GM19395 (cell line): ENCODE results near the gene FAM131B.
"Not testable (repeated sequence)": the region's sequence is repeated elsewhere in the genome, so short reads cannot be mapped to it uniquely, and the experiment has no call there.

Experiments used
- ATAC-seq: cut with Tn5 transposase; IDR thresholded peaks from one replicate; pipeline ENCODE4 v1.9.1; 2021; ENCODE audit warnings: mild to moderate bottlenecking, moderate library complexity; ENCODE audit not compliant: unreplicated experiment

FAM131B gene

DNA sequence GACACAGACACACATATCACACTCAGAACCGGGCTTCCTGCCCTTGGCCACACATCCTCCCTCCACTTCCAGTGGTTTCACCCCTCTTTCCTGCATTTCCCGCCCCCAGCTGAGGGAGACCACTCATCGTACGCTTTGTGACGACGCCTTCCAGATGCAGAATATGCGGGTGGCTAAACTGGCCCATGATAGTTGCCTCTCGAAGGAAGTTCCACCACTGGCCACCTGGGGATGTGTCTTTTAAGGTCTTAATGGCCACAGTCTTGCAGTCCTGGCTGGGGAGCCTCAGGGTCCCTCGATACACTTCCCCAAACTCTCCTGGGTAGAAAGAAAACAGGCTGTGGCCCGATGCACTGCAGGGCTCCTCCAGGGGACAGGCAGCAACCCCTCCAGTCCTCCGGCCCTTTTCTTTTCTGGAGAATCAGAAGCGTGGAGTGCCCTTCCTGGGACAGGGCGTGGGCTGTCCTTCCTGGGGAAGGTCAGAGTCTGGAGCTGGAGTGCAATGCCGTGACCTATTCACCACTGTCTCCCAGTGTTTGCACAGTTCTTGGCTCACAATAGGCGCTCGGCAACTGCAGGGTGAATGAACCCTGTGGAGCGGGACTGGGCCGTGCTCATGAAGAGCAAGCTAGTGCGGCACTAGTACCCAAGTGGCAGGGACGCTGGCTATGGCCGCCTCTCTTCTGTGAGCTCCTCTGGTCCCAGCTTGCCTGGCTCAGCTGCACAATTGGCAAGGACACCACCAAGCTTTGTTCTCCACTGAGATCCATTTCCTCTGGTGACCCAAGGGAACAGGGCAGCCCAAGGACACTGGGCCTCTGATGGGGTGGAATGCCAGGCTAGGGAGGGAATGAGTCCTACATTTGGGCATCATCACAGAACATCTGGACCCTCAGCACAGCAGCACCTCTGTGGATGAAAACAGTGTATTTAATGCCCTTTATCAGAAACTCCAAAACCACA is 33.0 kb upstream of the FAM131B start:
- ATAC-seq: no peak

DNA sequence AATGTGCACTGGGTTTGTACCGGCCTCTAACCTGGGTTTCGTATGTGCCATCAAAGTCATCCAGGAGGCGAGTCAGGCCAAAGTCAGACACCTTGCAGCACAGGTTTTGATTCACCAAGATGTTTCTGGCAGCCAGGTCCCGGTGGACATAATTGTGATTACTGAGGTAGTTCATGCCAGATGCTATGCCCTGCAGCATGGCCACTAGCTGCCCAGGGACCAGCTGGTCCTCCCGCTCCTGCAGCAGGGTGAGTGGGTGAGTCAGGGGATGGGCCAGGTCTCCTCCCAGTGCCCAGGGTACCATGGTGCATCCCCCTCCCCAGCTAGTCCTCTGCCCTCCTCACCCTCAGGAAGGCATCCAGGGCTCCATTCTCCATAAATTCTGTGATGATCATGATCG is 32.3 kb upstream of the FAM131B start:
- ATAC-seq: no peak

DNA sequence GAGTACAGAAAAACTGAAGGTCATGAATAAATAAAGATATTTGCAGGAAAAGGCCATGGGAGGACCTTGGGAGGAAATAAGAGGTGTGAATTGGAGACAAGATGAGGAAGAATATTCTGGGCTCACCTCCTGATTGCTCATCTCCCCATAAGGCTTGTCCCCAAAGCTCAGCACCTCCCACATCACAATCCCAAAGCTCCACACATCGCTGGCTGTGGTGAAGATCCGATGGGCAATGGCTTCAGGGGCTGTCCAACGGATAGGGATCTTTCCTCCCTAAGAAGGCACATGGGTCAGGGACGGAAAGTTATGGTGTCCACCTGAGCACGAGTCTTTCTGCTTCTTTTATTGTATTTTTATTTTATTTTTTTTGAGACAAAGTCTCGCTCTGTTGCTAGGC is 31.6 kb upstream of the FAM131B start:
- no peak for ATAC-seq

DNA sequence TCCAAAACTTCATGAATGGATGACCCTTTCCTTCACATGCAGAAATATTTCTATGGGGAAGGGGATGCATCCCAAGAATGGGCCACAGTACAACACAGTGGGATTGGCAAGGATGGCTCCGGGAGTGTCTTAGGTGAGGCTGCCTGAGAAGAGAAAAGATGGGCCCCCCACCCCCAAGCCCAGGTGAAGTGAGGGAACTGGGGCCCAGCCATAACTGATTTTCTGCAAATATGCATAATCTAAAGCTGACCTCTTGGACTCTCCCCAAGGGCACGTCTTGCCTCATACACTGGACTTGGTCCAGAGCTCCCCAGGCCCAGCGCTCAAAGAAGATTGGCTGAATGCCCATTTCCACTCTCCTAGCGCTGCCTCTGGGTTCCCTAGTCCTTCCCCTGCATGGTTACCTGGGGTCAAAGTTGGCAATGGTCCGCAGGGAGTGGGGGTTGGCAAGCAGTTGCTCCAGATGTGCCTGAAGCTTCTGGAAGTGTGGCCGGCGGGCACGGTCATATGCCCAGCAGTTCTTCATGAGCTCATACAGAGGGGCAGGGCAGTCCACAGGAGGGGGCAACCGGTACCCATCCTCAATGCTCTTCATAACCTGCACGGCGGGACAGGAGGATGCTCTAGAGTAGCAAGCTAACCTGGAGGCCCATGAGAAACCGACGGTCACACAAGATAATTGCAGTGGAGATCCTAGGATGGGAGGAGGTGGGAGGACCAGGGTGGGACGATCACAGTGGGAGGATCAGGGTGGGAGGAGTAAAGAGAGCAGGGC is 30.9 kb upstream of the FAM131B start:
- no peak for ATAC-seq

DNA sequence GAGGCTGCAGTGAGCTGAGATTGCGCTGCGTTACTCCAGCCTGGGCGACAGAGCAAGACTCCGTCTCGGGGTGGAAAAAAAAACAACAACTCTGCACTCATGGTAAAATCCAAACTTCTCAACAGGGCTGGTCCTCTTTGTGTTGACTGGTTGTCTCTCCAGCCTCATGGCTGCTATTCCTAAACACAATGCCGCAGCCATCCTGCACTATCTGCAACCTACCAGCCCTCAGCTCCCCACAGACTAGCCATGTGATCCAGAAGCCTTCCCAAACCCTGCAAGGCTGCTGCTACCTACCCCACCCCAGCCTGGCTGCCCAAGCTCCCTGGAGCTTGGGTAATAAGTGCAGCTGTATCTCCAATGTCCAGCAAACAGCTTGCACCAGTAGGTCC is 30.4 kb upstream of the FAM131B start:
- ATAC-seq: no peak

DNA sequence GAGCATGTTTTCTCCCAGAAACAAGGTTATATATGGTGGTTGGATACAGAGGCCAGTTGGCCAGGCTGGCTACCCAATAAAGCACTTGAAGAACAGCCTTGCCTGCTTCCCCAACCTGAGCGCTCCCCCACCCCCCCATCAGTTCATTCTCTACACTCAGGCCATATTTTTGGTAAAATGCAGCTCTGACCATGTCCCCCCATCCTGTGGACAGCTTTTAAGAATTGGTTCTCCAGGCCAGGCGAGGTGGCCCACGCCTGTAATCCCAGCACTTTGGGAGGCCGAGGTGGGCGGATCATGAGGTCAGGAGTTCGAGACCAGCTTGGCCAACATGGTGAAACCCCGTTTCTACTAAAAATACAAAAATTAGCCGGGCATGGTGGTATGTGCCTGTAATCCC is 29.9 kb upstream of the FAM131B start:
- ATAC-seq: not testable (repeated sequence)

DNA sequence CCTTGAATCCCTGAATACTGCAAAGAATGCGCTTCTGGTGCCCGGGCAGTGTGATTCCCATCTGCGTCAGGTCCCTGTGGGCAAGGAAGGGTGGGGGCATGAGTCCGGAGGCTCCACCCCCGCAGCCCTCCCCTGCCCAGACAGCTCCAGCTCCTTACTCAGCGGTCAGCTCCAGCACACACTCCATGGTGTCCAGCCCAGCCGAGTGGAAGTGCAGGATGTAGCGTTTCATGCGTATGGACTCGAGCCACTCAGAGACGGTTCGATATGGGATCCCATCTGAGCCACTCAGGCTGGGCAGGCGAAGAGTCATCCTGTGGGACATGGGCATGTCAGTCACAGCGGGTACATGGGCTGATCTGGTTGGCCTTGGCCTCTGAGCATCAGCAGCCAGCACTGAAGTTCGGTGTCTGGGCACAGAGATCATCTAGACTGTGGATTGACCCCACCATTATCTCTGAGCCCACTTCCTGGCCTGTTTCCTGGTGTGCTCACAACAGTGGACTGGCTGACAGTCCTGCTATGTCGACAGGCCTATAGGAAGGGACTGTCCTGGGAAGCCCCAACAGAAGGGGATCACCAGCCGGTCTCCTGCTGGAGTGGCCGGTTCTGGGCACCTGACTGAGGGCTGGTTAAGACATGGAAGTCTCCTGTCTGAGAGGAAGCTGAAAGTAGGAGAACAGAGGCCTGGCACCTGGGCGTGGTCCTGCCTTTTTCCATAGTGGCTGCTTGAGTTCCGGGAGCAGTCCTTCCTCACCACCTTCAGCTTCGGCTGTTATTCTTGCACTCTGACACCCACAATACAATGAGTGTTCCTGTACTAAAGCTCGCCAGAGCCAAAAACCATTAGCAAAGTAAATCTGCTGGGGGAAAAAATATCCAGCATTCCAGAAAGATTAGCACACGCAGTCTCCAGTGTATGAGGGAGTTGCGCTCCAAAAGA is 29.2 kb upstream of the FAM131B start:
- no peak for ATAC-seq

DNA sequence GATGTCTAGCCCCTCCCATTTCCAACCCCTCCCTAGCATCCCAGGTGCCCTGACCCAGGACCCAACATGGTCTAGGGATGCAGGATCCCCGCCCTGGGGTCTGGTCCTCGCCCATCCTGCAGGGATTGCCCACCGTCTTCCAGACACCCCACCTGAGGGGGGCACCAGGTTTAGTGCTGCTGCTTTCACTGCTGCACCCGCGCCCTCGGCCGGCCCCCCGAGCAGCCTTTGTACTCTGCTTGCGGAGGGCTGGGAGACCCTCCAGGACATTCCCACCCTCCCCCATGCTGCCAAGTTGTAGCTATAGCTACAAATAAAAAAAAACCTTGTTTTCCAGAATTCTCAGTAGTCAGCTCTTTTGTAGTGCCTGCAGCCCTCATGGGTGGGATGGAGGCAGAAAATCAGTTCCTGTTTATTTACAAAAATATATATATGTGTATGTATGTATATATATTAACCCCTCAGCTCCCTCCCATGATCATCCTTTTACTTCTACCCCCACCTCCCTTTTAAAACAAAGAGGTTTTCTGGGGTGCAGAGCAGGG is 28.3 kb upstream of the FAM131B start:
- no peak for ATAC-seq

DNA sequence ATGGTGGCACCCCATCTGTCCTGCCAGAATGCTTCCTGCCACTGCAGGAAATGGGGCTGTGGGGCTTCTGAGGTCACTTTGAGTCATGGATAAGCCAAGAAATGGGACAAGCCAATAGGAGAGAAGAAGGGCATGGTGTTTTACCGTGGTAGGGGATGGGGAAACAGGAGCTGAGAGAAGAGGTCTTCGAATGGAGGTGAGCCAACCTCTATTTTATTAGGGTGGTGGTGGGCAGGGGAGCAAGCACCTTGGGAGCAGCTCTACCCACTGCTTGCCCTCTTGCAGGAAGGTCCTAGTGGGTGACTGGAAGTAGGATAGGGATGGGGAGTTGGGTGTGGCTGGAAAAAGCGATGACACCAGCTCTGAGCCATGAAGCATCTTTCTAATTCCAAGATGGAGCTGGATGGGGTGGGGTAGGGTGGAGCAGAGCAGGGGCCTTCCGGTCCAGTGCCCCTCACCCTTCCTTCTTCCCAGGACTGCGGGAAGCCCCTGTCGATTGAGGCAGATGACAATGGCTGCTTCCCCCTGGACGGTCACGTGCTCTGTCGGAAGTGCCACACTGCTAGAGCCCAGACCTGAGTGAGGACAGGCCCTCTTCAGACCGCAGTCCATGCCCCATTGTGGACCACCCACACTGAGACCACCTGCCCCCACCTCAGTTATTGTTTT is 27.7 kb upstream of the FAM131B start:
- no peak for ATAC-seq

DNA sequence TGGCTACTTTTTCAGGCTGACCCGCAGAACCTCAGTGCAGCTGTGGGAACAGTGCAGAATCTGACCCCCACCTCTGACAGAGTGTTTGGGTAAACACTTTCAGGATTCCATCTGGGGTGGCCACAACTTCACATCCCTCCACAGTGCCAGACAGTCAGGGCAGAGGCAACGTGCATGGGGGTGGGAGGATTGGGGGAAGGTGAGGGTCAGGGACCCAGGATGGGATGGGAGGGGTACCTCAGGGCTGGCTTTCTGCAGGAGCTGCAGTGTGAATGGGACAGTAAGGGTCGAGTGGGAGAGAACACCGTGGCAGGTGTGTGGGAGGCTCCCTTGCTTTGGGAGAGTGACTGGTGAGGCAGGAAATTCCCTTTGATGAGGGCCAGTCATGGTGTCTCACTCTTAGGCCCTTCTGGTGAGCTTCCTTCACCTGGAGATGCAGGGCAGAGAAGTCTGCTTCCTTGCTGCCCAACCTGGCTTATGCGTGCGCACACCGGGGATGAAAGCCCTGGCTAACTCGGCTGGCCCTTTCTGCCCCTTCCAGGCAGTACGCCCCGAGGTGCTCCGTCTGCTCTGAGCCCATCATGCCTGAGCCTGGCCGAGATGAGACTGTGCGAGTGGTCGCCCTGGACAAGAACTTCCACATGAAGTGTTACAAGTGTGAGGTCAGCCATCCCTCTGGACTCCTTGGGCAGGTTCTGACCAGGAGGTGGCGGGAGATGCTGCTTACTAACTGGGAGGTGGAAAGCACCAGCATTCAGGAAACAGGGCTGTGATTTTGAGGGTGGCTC is 27.0 kb upstream of the FAM131B start:
- ATAC-seq: no peak

DNA sequence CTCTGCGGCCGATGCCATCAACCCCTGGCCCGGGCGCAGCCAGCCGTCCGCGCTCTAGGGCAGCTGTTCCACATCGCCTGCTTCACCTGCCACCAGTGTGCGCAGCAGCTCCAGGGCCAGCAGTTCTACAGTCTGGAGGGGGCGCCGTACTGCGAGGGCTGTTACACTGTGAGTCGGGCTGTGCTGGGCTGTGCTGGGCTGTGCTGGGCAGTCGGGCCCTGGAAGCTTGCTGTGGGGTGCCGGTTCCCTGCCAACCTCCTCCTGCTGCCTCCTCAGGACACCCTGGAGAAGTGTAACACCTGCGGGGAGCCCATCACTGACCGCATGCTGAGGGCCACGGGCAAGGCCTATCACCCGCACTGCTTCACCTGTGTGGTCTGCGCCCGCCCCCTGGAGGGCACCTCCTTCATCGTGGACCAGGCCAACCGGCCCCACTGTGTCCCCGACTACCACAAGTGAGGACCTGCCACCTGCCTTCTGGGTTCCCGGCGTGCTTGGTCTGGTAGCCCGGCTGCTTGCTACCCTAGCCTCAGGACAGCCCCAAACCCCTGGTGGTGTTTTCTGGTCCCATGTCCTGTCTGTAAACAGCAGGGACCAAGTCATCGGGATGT is 26.1 kb upstream of the FAM131B start:
- ATAC-seq: no peak

DNA sequence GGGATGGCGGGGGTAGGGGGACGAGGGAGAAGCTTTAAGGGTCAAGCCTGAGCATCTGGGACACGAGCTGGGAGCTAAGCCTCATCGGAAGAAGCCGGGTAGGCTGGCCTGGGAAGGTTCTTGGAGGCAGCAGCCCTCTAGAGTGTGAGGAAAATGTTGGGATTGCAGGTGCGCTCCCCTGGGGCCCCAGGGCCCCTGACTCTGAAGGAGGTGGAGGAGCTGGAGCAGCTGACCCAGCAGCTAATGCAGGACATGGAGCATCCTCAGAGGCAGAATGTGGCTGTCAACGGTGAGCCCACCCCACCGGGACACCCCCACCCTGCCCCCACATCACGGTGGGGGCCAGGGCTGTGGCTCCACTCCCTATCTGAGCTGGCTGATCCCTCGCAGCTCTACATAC is 25.5 kb upstream of the FAM131B start:
- no peak for ATAC-seq

DNA sequence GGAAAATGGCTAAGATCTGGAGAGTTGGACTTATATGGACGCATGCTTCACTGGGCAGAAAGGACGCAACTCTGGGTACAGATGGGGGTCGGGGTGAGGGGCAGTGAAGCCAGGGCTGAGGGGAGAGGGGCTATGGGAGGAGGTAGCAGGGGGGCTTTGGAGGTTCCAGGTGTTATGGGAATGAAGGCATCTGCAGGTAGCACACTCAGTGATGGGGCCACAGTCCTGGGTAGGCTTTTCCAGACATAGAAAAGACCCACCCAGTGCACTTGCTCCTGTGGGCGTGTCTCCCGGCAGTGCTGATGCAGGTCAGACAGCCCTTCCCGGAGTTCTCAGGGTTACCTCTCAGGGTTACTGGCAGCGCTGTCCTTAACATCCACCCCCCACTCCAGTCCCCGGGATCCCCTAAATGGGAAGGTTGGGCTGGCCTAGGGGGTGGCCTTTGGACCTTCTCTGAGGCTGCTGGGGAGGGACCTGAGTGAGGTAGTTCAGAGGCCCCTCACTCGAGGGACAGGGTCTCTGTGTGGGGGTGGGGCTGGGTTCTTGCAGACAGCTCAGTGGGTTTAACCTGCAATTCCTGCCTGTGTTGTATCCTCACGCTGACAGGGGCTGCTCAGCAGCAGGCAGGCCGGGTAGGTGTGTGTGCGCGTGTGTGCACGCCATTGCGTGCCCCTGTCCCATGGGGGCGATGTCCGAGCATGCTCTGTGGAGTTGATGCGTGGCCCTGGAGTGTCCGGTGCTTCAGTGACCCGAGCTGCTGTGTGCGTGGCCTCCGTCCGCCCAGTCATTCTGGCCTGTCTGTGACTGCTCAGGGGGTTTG is 24.9 kb upstream of the FAM131B start:
- ATAC-seq: no peak

DNA sequence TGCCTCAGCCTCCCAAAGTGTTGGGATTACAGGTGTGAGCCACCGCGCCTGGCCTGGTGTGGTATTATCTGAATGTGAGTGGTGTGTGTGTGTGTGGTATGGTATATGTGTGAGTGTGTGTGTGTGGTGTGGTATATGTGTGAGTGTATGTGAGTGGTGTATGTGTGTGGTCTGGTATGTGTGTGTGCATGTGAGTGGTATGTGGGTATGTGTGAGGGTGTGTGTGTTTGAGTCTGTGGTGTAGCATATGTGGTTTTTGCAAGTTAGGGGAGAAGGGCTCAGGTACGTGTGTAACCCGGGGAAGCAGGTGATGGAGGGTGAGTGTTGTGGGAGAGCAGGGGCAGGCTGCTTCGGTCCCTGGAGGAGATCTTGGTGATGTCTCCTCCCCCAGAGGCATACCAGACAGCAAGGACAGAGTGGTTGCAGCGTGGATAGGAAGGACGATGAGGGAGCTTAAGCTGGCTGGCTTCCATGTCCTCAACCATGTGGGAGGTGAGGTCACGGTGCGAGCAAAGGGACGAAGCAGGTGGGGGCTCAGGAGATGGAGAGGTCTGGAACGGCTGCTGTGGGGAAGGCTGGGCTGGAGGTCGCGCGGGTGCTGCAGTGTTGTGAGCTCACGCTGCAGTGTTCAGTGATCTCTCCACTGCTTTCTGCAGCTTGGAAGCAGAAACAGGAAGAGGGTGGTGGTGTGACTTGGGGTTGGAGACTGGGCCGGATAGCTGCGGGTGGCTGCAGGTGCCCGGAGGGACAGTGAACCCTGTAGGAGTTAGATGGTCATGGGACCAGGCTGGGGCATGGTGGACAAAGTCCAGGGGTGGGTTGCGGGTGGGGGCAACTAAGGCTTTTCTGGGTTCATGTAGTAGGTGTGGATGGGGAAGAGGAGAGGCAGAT is 23.6 kb upstream of the FAM131B start:
- ATAC-seq: no peak

DNA sequence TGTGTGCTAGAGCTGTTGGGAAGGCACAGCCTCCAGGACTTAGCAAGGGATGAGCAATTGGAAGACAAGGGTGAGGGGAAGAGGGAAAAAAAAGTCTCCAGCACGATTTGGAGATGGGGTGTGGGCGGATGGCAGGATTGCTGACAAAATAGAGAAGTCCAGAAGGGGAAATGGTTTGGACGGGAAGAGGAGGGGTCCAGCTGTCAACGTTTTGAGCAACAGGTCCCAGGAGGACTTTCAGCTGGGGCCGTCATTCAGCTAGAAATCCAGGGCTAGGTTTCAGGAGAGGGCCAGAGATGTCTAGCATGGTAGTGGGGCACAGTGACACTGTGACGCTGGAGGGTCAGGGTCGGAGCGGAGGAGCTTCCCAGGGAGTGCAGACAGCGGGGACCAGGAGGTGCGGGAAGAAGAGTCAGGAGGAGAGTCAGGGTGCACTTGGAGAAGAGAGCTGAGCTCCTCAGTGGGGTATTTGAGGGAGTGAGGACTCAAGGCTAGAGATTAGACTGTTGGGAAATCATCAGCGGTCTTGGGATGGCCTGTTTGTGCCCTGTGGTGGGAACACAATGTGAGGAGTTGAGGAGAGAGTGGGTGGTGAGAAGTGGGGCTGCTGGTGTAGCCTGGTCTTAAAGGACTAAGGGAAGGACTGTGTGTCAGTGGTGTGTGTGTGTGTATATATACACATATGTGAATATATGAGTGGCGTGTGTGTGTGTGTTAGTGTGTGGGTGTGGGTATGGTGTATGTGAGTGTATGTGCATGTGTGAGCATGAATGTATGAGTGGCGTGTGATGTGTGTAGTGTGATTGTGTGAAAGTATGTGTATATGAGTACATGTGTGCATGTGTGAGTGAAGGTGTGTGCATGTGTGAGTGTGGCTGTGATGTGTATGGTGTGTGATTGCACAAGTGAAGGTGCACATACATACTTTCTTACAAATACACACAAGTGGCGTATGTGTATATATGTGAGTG is 22.4 kb upstream of the FAM131B start:
- no peak for ATAC-seq

DNA sequence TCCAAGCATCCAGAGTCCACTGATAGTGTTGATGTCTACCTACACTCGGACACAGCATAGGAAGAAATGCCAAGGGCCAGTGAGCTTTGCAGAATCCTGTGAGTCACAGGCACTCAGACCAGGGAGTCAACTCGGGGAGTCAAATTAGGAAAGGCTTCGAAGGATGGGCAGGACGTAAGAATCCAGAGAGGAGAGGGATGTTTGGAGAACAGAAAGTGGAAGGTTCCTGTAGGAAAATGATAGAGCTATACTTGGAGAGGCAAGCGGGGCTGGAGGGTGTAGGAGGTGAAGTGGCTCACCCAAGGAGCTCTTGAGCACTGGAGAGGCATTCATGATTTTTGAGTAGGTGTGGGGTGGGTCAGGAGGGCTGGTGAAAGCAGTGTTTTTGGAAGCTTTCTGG is 21.6 kb upstream of the FAM131B start:
- no peak for ATAC-seq
